ENCODE results near the gene UXS1.

Gene UXS1

DNA sequence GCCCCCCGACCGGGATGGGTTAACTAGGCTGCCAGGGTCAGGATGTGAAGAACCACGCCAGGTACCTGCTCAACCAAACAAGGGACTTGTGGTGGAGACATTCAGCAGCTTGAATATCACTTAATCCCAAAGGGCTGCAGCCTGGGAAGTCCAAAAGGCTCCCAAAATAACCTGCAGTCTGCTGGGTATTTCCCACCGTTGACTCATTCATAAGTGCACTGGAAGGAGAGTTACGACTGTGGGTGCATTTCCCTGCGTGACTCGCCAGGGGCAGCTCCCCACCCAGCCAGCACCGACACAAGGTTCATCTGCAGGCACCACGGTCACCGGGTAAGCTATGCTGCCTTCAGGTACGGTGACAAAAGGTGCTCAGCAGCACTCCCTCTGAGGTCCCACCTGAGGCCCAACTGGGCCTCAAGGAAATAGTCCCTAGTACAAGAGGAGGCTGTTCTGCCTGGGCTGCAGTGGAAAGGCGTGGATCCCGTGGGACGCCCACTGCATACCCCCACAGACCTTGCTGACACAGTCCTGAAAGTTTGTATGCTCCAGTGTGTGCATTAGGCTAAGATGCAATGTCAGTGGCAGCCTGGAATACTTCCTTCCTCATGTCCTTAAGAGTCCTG, 86.5 kb downstream of the UXS1 start:
- no peak for DNase-seq

DNA sequence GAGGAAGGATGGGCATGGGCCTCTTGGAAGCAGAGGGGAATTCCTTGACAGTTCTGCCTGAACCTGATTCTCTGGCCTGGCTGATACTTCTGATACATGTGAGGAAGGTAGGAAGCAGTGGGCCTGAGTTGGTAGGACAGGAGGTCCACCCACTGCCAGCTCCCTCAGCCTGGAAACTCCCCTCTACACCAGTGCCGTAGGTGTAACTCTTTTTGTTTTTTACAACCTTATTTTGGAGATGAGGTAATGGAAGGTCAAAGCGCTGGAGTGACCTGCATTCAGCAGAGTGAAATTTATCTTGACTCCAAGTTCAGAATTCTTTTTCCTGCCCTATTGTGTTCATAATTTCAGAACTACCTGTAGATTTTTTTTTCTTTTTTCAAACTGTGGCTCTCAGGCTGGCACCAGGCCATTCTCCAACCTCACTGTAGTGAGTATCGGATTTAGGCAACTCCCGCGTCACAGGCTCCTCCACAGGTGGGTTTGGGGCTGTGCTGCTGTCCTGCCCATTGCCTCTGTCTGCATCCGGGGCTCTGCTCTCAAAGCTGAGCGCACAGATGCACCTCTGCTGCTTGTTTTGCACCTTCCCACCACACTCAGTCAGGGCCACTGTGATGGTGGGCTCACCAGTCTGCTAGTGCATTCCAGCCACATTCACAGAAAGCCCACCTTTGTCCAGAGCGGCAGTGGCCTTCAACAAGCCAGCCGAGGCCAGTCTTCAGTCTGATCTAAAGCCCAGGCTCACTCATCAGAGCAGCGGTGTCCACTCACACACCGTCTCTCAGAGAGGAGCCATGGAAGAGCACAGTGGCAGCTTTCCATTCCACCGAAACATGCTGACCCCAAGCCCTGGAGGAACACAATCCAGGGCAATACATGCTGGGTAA, 87.2 kb downstream of the UXS1 start:
- no peak for DNase-seq

DNA sequence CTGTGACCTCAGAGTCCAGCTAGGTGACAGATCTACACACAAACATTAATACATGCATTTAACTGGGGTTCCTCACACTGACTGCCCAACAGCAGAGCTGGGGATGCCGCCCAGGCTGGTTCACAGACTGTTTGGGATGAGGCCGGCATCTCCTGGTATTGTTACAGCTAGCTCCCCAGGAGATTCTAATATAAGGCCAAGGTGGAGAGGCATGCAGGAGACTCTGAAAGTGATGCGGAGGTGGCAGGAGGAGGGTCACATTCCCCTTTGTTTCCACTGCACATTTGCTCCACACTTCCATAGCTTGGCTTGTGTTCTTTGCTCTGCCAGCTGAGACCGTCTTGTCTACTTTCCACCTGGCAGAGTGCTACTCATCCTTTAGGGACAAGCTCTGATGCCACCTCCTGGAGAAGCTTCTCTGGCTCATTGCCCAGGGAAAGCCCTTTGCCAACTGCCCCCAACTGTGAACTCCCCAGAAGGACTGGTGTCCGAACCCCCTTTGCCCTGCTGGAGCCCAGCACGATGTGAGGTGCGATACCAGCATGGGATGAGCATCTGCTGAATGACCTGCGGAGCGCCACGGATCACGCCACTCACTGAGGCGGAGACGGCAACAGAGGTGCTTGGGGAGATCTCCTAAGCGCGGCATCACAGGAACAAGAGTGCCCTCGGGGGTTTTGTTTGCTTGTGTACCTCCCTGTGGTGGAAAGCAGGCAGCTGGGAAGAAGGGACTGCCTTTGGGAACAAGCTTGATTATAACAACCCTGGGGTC, 88.8 kb downstream of the UXS1 start:
- DNase-seq, result no peak

DNA sequence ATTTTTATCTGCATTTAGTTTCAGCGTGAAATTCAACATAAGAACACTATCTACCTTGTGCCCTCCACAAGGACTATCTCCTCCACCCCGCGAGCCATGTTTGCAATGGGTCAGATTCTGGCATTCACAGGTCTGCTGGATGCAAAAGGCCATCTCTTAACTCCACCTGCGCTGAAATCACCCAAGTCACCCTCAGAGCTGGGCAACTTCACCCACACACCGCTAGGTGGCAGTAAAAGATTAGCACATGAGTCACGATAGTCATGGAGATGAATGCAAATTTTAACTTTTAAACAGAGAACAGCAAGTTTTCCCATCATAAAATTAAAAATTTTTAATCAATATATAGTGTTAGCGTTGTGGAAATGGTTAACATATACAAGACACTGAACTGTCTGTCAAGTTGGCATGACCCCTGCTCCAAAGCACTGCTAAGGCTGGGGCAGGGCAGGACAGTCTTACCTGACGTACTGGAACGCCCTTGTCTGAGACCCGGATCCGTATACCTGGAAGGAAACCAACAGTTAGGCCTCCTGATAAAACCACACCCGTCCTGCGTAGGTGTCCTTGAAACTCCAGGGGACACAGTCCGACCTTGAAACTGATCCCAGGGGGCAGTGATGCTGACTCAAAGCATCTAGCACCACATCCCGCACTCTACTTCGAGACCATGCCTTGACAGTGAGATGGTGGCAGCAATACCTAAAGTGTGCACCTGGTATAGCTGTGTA, 89.6 kb downstream of the UXS1 start:
- no peak for DNase-seq

DNA sequence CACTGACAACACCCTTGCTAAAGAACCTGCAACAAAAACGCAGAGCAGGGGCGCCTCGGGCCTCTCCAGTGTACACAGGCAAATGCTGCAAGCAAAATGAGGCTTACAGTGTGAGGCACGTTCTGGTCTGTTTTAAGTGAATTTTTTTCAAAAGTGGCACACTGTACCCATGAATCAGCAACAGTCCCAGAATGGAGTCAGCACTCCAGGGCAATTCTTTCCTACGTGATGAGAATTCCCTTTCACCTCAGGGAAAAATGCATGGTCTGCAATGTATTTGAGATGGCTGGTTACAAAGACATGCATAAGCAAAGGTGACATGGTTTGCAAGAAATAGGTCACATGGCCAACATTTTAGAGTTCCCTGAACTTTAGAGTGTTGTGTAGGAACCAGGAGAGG, 94.4 kb downstream of the UXS1 start:
- DNase-seq, result no peak

DNA sequence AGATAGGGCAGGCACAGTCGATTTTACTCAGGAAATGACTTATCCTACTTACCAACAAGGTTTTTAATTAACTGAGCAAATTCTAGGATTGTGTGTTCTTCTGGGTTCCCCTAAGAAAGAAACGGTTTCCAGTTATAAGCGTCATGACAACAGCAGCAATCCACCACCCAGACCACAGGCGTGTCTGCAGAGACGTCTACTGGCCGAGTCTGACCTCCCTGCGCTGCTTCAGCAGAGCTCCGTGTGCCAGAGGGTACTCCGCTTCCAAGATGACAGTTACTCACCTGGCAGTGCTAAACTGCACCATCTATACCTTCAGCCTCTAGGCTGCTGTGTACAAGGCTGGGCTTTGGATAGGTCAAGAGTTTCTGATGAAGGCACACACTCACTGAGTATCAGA, 95.4 kb downstream of the UXS1 start:
- DNase-seq, result no peak

DNA sequence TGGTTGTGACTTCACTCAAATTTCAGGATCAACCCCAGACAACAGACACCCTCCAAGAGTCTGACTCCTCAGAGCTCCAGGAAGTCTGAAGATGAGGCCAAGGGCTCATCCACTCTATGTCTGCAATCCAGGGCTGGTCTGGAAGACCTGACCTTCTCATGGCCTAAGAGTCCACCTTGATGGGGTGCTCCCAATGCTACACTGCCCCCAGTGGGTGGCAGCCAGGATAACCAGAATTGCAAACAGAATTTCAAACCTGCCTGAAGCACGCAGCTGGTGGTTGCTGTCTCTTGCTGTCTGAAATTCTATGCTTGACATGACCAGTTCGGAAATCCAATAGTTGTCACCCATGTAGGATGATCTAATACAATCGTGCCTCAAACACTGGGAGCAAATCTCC, 96.0 kb downstream of the UXS1 start:
- no peak for DNase-seq

DNA sequence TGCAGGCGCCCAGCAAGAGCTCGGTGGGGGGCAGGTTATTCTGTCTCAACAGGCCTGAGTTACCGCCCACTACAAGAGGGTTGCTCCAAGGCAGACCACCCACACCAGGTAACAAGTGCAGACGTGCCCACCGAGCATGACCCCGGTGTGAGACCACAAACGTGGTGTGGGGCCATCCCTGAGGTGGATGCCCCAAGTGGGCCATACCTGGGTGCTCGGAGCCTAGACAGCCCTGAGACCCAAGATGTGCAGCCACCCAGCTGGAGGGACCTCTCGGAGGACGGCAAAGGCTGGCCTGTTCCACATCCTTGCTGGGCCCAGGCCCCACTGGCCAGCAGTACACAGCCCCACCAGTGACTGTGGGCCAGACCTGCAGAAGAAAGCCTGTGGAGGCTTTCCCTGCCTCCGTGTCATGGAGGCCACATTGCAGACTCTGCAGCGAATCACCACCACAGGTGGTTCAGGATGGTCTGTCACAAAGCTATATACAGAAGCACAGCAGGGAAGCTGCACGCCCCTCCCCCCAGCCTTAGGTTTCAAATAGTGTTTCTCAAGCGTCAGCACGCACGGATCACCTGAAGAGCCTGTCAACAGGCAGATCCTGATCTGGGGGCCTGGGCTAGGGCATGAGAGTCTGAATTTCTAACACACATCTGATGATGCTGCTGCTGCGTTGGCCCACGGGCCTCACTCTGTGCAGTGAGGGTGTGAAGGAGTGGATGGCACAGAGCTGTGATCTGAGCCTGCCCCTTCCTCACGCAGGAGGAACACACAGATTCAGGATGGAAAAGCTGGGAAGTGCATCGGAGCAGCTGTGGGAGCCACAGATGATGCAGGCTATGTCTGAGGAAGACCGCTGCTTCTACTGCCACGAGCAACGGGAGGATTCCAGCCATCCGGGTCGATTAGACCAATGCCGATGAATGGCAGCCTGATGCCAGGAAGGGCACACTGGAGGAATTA, 96.8 kb downstream of the UXS1 start:
- DNase-seq, result no peak

DNA sequence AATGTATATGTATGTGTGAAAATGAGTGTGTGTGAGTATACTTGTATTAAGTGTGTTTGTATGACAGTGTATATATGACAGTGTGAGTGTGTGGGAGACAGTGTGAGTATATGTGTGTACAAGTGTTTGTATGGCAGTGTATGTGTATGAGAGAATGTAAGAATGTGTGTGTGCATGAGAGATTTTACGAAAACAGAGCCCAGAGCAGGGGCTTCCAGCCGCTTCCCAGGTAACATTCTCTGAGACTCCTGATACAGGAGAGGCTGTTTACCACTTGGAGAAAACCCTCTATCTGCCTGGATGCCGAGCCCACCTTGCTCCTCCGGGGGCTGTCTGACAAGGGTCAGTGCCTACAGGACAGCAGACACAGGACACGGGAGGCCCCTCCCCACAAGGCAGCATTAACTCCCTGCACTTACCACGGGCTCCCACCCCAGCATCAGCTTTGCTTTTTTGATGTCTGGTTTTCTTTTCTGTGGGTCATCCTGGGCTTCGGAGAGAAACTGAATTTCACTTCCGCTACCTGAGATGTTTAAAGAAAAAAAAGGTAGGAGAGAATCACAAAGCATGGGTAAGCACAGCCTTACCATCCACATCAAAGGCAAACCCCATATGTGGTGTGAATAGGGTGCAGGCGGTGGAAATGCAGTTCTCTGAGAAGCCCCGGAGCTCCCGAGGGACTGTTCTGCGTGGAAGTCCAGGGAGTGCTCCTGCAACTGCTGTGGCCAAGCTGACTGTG, 97.6 kb downstream of the UXS1 start:
- no peak for DNase-seq

DNA sequence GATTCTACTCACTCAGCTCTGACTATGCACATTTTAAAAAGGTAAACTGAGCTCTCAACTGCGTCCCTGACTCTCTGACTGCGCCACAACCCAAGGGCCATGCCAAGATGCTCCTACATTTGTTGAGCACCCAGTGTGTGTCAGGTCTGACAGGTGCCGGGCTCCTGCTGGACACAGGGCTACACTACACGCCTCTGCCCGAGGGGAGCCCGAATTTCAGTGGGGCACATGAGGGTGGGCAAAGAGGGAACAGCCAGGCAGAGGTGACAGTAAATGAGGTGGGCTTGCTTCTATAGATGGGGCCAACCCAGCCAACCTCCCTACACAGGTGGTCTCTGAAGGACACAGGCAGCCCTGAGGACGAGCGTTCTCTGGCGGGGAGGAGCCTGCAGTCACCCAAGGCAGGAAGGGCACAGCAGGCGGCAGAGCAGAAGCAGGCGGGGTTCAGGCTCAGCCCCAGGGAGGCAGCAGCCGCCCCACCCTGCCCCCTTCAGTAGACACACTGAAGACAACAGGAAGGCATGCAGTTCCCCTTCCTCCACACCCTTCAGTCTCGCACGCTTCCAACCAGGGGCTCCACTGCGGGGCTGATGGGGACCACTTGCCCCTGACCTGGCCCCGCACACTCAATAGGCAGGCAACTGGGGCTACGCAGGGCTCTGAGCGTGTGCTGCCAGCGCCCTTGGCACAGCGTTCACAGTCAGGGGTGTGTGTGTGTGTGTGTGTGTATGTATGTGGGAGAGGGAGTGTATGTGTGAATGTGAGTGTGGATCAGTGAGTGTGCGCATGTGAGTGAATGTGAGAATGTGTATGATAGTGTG, 98.4 kb downstream of the UXS1 start:
- no peak for DNase-seq

DNA sequence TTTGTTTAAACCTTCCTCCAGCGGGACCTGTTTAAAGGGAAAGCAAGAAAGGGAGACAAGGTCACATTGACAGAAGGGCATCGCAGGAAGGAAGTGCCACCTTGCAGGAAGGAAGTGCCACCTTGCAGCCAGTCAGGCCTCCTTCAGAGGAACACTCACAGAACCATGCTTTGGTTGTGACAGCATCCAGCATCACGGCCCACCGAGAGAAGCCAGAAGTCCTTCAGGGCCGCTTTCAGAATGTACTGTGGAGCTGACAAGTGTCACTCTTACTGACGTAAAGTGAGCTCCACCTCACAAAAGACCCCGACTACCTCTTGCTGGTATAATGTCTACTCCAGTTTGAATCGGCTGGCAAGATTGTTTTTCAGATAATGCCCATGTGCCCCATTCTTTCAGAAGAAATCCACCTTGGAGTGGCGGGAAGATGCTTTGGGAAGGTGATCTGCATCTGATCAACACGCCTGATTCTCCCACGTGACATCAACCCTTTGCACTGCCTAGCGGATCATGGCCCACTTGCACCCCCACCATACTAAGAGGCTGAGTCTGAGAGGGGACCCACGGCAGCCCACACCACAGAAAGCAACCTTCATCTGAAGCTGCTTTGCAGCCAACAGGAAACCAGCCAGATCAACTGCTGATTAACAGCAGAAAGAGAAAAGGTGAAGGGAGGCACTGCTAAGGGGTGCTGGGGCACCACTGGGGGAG, 99.8 kb downstream of the UXS1 start:
- no peak for DNase-seq

DNA sequence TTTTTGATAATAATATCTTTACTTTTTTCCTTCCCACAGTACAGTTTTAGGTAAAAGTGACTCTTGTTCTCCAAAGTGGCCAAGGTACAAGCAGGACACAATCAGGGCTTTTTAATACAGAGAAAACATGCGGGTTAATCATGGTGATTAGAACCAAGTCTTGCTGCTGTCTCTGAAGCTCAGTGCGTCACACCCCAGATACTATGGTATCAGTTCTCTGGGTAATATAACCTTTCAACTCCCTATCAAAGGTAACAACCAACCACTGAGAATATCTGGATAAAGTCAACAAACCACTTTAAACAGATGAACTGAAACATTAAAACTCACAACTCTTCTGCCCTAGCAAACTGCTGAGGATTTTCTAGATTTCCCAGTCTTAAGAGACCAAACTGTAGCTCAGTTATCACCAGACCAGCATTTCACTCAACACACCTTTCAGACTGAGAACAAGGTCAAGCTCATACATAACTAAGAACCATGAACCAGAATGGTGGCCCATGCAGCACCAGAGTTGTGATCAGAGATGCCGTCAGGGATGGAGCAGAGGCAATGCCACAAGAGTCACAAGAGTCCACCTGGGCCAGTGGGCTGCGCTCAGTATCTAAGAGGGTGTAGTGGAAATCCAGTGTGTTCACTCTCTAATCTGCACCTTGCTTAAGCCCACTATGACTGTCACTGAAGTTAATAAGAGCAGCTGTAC, 103.0 kb downstream of the UXS1 start:
- no peak for DNase-seq

DNA sequence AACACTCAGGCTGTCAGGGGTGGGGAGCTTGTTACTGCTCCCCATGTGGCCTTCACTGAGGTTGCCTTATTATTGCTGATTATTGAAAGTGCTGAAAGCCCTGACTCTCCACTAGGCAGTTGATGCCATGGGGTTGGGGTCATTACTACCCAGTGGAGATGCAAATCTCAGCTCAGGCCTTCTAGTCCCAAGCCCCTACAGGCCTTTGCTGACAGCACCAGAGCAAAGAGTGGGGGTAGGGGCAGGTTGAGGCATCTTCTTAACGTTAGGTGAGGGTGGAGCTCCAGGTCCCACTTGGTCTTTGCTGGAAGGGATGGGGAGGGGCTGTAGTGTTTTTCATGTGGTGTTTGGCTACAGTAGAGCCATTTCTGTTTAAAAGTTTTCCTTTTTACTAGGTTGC, 104.5 kb downstream of the UXS1 start:
- no peak for DNase-seq

DNA sequence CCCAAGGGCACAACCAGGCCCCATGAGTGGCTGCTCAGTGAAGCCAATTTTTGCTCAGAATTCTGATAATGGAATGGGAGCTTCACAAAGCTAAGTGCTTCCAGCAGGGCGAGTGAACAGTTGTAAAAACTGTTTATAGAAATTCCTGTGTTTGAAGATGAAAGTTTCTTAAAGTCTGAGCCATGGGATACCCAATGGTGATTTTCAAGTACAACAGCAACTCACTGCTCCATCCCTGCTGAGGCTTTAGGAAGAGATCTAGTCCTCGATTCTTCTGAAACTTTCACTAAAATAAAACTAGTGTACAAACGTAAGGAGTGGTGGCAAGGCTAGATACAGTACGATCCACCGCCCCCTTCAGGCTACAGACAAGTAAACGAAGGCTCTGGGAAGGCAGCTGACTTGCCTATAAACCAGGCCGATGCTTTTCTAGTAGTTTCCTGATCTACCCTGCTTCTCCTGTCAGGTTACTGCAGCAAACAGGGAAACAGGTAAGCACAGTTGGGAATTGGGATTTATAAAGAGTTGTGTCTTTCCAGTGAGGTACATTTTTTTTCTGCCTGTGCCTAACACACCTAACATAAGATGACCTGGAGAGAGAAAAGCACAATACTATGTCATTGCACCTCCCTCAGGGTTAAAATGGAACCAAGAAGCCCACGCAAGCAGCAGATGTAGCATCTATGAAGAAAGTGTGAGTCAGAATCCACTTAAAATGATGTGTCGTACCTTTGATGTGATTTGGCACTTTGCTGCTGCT, 108.7 kb downstream of the UXS1 start:
- no peak for DNase-seq

DNA sequence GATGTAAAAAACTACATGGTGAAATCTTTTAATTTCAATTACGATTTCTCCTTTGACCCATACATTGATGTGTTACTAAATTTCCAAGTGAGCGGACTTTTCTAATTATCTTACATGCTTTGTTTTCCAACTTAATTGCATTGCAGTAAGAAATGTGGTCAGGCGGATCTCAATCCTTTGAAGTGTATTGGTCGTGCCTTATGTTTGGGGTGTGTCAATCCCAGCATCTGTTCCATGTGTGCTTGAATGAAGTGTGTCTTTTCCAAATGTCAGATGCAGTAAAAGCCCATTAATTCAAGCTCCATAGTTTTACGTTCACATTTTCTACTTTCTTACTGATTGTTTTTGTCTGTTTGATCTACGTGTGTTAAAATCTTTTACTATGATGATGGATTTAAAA, 113.1 kb downstream of the UXS1 start:
- DNase-seq, result no peak

DNA sequence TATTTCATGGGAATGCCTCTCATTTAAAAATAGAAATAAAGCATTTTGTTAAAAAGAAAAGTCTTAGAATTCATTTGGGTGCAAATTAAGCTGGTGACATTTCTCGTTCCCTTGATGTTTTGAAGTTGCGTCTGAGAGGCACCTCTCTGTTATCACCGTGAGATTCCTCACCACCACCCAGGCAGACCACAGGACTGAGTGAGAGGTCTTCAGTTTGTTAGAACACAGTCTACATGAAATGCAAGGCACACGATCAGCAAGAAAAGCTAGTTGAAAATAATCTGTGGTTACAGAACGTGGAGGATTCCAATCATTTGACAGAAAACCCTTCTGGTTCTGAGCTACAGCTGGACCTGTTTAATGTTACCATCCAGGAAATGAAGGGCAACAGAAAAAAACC, 116.0 kb downstream of the UXS1 start:
- no peak for DNase-seq

DNA sequence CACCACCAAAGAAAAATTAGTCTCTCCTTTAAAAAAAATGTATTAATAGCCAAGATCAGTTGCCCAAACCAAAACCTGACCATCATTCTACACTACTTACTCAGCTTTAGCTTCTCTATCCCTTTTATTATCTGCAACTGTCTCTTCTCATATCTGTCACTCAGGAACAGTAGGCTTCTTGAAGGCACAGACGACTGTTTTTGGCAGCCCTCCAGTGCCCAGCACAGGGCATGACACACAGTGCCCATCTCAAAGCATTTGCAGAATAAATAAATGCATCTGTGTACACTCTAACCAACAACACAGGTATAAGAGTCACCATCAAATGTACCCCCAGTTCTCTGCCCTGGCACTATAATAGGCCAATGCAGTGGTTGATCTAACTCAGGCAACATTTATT, 117.2 kb downstream of the UXS1 start:
- DNase-seq, result no peak

DNA sequence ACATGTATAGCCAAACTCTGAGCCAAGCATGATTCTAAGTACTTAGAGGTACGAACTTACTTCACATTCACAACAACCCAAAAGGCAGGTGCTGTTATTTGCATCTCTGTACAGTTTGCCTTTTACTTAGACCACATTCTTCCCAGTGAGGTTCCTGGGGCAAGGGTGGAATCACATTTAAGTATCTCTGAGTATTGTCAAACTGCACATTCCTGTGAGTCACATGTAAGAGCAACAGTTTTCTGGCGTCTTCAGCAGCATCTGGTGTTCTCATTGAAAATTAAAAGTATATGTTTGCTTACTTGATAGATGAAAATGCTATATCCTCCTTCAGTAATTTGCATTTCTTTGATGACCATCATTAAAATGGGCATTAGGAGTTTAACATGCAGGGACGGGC, 119.1 kb downstream of the UXS1 start:
- no peak for DNase-seq

Measured in NCI-H2107 (cell line).